OCI-LY1 (cell line): Measurements from ENCODE around the gene SLC38A2.

Source experiments
- CTCF ChIP-seq: fragments of 200-600 bp; sonication (generic), shearing (Covaris generic); IDR thresholded peaks from 2 replicates; pipeline ENCODE4 v1.5.1; 2017; ENCODE audit warnings: mild to moderate bottlenecking, antibody characterized with exemption, low read length, moderate library complexity, mixed read lengths
- EZH2 ChIP-seq: fragments of 200-600 bp; sonication (generic), shearing (Covaris generic); IDR thresholded peaks from 2 replicates; pipeline ENCODE4 v1.8.0; 2017; ENCODE audit warnings: borderline replicate concordance, mixed run types, mild to moderate bottlenecking, antibody characterized with exemption, low read length, moderate library complexity, mixed read lengths

GRCh38 chr12:46368684-46369083 lies 3.9 kb downstream of the SLC38A2 start:
- TF ChIP-seq CTCF (no peak), EZH2 (no peak)
